Adipose tissue (tissue), 3 donors: ENCODE measurements around the gene LZTS3. TPM values are rescaled to one million over a fixed set of nuclear protein-coding genes. Genes with fewer than 3 reads are reported as not detected.
"Not testable (repeated sequence)": the region's sequence is repeated elsewhere in the genome, so short reads cannot be mapped to it uniquely, and the experiment has no call there.

Experiments
- H3K27ac ChIP-seq: one replicate; pipeline ENCODE4 v1.5.1; 2013; ENCODE audit warnings: low read depth, low read length
- WGBS, 3 donors: extraction: QIAGEN DNeasy Blood & Tissue Kit; methylation state at CpG; one replicate each; pipeline ENCODE4 v1.1.7; 2013; 5-methylcytosine and 5-hydroxymethylcytosine counted together
- polyA plus RNA-seq, 3 donors: library from polyadenylated mRNA; stranded (reverse); fragments of 200-250 nt; gene quantifications; one replicate each; pipeline ENCODE4 v1.2.3, GENCODE V29; 2013
- donor health status: healthy with polysubstance abuse.
- donor health status: Bipolar disorder and iron deficiency.
- donor health status: healthy.

Gene LZTS3
- polyA plus RNA-seq, 3 donors = 4.0 to 18.4 (median 5.1) TPM

DNA sequence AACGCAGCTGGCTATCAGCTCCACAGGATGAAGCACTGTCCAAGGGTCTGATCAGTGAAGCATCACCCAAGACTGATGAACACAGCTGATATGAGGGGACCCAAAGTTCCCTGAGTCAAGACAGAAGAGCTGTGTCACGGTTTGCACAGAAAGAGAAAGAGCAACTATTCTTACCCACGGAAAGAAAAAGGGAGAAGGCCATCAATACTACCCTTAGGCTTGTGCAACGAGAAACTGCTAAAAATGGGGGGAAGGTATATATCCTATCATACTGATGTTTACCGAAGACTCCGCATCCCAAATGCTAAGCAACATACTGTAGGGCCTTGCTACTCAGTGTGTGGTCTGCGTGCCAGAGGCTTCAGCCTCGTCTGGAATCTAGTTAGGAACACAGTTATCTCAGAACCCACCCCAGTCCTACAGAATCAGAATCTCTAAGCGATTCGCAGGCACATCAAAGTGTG lies 14.3 kb downstream of the LZTS3 start:
- 2 to 3% (median 3%) methylated on average over 10 of the region's 10 CpGs for WGBS, 3 donors
- H3K27ac ChIP-seq = peak overlapping the region; percentile 23

DNA sequence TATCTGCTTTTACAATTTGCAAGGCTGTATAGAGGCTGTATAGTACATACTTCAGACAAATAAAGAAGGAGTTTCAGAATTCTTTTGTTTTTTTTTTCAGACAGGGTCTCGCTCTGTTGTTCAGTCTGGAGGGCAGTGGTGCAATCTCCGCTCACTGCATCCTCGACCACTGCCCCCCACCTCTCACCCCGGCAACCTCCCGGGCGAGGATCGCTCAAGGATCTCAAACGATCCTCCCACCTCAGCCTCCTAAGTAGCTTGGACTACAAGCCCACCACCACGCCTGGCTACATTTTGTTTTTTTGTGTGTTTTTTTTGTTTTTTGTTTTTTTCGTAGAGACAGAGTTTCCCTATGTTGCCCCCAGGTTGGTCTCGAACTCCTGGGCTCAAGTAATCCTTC lies 15.5 kb downstream of the LZTS3 start:
- no peak overlapping the region for H3K27ac ChIP-seq
- WGBS, 3 donors = 75 to 78% (median 75%) methylated on average over 11 of the region's 11 CpGs

DNA sequence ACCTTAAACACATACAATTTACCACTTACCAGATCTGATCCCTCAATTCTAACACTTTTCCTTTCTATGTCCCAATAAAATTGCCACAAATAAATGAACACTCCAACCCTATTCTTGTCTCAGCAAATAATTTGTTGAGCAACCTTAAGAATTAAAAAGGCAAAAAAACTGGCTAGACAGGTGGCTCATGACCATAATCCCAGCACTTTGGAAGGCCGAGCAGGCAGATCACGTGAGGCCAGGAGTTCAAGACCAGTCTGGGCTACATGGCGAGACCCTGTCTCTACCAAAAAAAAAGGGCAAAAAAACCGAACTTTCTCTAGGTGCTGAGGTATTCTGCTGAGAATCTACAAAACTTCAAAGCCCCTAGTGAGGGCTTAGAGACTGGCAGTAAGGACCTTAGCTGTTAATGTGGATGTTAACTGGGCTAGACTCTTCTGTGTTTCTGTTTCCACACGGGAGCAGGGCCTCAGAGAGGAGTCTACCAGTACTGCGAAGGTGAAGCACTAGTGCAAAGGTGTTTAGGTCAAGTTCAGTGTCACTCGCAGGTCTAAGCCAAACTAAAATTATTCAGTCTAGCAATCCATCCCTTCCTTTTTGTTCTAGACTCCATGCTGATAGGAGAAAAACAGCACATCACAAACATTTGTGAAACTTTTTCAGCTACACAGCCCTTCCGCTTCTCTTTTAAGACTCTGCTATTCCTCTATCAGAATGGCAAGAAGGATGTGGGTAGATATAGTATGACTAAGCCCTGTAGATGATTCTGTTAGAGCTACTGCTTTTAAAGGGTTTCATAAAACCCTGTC lies 16.3 kb downstream of the LZTS3 start:
- no peak overlapping the region for H3K27ac ChIP-seq
- 55 to 70% (median 68%) methylated on average over 8 of the region's 8 CpGs for WGBS, 3 donors

DNA sequence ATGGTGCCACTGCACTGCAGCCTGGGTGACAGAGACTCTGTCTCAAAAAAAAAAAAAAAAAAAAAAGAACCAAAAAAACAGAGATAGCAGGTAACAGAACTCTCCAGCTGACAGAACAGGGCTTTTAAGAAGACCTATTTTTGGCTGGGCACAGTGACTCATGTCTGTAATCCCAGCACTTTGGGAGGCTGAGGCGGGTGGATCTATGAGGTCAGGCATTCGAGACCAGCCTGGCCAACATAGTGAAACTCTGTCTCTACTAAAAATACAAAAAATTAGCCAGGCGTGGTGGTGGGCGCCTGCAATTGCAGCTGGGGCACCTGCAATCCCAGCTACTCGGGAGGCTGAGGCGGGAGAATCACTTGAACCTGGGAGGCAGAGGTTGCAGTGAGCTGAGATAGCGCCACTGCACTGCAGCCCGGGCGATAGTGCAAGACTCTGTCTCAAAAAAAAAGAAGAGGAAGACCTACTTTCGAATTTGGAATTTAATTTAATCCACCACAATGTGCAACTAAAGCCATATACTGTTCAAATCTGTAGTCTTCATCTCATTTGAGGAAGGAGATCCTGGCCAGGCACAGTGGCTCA lies 21.2 kb downstream of the LZTS3 start:
- not testable (repeated sequence) for H3K27ac ChIP-seq
- 90 to 93% (median 91%) methylated on average over 10 of the region's 10 CpGs for WGBS, 3 donors

DNA sequence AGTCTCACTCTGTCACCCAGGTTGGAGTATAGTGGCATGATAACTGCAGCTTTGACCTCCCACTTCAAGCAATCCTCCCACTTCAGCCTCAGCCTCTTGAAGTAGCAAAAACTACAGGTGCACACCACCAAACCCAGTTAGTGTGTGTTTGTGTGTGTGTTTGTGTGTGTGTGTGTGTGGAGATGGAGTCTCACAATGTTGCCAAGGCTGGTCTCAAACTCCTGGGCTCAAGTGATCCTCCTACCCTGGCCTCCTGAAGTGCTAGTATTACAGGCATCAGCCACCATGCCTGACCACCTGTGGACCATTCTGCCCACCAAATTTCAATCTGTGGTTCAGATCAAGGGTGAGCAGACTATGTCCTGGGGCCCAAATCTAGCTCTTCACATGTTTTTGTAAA lies 22.4 kb downstream of the LZTS3 start:
- no peak overlapping the region for H3K27ac ChIP-seq

DNA sequence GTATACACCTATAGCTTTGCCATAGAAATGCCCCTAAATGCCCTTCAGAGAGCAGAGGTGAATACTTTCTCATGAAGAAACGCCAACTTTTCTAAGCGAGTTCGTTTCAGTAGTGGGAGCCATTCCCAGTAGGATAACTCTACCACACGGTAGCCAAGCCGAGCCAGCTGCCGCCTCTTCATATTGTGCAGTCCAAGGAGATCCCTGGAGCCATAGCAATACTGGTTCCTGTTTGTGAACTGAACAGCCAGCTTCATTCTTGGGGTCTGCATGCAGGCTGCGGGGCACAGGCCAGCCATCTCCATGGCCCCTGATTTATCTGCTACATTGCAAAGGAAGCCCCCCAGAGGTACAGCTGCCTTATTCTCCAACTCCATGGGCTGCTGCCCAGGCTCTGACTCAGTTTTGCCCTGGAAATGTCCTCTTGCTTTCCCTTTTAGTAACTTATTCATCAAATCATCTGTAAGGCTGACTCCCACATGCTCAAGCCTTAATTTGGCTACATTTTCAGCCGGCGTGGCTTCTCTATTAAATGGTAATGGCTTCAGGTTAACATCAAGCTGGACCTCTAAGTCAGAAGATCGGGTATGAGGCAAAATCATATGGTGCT lies 26.5 kb downstream of the LZTS3 start:
- WGBS, 3 donors = 58 to 87% (median 73%) methylated on average over 10 of the region's 10 CpGs
- no peak overlapping the region for H3K27ac ChIP-seq

DNA sequence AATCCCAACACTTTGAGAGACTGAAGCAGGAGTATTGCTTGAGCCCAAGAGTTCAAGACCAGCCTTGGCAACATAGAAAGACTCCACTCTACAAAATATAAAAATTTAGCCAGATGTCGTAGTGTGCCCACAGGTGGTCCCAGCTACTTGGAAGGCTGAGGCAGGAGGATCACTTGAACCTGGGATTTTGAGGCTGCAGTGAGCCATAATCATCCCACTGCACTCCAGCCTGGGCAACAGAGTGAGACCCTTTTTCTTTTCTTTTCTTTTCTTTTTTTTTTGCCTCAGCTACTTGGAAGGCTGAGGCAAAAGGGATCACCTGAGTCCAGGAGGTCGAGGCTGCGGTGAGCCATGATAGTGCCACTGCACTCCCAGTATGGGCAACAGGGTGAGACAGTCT lies 31.6 kb downstream of the LZTS3 start:
- no peak overlapping the region for H3K27ac ChIP-seq
- 97 to 98% (median 97%) methylated on average over 3 of the region's 3 CpGs for WGBS, 3 donors

DNA sequence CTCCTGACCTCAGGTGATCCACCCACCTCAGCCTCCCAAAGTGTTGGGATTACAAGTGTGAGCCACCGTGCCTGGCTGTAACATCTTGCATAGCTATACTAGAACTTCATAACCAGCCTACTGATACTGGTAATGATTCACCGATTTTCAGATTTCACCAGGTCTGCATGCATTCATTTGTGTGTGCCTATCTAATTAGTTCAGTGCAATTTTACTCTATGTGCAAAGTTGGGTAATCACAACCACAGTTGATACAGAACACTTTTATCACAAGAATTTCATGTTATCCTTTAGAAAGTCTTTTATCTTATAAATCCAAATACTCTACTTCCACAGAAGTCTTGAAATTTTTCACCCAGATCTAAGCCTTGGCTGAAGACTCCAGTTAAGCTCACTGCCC lies 35.9 kb downstream of the LZTS3 start:
- 96 to 98% (median 97%) methylated on average over 2 of the region's 2 CpGs for WGBS, 3 donors
- no peak overlapping the region for H3K27ac ChIP-seq

DNA sequence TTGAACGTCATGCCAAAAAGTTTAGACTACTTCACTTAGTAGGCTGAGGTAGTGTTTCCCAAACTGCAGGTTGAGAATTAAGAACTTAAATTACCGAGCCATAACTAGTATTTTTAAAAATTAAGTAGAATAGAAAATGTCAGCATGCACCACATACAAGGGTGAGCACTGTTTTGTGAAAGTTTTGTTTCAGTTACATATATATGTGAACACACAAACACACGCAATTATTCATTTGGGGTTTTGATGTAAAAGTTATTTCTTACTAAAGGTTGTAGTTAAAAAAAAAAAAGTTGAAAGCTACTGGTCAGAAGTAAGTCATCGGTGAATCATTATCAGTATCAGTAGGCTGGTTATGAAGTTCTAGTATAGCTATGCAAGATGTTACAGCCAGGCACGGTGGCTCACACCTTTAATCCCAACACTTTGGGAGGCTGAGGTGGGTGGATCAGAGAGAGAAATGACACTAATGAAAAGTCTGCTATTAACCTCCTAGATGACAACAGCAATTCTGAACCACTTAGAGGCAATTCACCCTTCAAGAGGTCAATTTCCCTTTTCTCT lies 37.8 kb downstream of the LZTS3 start:
- 85 to 87% (median 87%) methylated on average over 5 of the region's 5 CpGs for WGBS, 3 donors
- H3K27ac ChIP-seq = no peak overlapping the region

DNA sequence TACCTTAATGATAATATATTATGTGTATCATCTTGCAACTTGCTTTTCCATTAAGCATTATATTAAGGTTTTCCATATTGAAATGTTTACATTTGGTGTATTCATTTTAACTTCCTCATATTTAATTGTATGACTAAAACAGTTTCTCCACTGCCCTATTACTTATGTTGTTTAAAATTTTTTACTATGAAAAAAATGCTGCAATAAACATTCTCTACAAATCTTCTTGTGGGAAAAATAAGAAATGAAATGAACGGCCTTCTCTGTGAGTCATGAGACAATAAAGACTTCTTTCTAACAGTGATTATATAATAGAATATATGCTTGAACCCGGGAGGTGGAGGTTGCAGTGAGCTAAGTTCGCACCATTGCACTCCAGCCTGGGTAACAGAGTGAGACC lies 39.2 kb downstream of the LZTS3 start:
- no peak overlapping the region for H3K27ac ChIP-seq
- WGBS, 3 donors = 92 to 94% (median 94%) methylated on average over 3 of the region's 3 CpGs

DNA sequence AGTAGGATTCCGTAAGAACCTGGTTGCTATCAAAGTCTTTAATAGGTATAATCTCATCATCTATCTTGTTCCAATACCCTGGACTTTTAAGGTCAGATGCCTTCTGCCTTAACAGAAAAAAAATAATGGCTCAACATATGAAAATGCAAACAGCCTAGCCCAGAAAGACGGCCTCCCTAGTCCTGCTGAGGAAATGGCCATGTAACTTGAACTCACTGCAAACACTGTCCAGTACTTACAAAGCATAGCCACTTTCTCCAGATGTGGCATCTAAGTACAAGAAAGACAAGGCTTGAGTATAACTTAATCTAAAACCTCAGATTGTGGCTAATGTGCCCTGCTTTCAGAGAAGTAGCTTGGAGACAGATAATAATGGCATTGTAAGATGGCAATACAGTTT lies 40.2 kb downstream of the LZTS3 start:
- H3K27ac ChIP-seq = no peak overlapping the region
- 87 to 93% (median 91%) methylated on average over 2 of the region's 2 CpGs for WGBS, 3 donors

DNA sequence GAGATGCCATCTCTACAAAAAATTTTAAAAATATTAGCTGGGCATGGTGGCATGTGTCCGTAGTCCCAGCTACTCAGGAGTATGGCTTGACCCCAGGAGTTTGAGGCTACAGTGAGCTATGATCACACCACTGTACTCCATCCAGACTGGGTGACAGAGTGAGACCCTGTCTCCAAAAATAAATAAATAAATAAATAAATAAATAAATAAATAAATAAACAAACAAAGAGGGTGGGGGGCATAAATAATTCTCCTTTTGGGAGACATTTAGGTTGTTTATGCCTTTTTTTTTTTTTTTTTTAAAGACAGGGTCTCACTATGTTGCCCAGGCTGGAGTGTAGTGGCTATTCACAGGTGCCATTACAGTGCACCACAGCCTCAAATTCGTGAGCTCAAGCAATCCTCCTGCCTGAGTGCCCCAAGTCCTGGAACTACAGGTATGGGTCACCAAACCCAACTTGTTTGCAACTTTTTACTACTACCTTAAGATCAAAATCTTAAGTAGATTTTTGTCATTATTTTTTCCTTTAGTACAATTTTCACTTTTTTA lies 43.2 kb downstream of the LZTS3 start:
- no peak overlapping the region for H3K27ac ChIP-seq
- WGBS, 3 donors = 92 to 95% (median 93%) methylated on average over 2 of the region's 2 CpGs

DNA sequence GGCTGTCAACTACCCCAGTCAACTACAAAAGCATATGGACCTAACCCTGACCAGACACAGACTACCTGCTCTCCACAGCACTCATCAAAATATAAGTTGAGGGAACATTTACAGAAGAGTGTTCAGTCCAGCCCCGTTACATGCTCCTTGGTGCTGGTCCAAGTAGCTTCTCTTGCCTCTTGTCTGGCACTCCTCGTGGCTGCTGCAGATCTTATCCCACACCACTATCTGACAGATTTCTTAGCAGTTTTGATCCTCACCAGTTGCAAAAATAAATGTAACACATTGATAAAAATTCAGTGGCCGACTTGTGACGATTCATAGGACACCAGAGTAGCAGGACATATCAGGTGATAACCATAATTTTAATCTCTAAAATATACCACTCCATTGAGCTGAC lies 44.3 kb downstream of the LZTS3 start:
- WGBS, 3 donors = 80 to 83% (median 81%) methylated on average over 4 of the region's 4 CpGs
- no peak overlapping the region for H3K27ac ChIP-seq

DNA sequence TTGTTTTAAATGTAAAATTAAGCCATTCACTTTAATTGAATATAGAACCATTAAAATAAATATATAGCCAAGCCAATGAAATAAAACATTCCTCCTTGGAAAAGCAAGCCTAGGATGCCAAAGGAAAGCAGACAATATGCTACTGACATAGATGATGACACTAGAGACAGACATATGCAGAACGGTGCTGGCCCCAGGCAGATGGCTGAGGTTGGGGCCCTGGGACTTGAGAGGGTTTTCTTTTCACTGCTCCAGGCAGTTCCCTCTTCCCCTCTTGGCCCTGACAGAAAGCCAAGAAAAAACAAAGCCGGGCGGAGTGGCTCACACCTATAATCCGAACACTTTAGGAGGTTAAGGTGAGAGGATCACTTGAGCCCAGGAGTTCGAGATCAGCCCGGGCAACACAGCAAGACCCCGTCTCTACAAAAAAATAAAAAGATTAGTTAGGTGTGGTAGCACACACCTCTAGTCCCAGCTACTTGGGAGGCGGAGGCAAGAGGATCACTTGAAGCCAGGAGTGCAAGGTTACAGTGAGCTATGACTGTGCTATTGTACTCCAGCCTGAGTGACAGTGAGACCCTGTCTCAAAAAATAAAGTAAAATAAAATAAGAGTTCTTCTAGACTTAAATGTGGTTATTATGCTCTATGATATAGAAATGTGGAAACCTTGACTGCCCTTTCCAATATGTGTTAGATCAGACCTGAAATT lies 44.9 kb downstream of the LZTS3 start:
- 84 to 89% (median 85%) methylated on average over 8 of the region's 8 CpGs for WGBS, 3 donors
- no peak overlapping the region for H3K27ac ChIP-seq

DNA sequence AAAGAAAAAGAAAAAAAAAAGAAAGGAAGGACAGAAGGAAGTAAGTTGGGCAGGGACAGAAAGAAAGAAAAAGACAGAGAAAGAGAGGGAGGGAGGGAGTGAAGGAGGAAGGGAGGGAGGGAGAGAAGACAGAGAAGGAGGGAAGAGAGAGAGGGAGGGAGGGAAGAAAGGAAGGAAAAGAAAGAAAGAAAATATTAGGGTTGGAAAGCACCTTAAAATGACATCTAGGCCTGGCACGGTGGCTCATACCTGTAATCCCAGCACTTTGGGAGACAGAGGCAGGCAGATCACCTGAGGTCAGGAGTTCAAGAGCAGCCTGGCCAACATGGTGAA lies 46.9 kb downstream of the LZTS3 start:
- WGBS, 3 donors = 96 to 100% (median 100%) methylated on average over 1 of the region's 1 CpG
- no peak overlapping the region for H3K27ac ChIP-seq

DNA sequence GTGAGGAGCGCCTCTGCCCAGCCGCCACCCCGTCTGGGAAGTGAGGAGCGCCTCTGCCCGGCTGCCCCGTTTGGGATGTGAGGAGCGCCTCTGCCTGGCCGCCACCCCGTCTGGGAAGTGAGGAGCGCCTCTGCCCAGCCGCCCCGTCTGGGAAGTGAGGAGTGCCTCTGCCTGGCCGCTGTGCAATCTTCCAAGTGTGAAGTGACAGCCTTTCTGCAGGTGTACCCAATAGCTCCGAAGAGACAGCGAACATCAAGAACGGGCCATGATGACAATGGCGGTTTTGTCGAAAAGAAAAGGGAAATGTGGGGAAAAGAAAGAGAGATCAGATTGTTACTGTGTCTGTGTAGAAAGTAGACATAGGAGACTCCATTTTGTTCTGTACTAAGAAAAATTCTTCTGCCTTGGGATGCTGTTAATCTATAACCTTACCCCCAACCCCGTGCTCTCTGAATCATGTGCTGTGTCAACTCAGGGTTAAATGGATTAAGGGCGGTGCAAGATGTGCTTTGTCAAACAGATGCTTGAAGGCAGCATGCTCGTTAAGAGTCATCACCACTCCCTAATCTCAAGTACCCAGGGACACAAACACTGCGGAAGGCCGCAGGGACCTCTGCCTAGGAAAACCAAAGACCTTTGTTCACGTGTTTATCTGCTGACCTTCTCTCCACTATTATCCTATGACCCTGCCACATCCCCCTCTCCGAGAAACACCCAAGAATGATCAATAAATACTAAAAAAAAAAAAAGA lies 47.4 kb downstream of the LZTS3 start:
- 89 to 94% (median 93%) methylated on average over 21 to 25 of the region's 25 CpGs for WGBS, 3 donors
- not testable (repeated sequence) for H3K27ac ChIP-seq

DNA sequence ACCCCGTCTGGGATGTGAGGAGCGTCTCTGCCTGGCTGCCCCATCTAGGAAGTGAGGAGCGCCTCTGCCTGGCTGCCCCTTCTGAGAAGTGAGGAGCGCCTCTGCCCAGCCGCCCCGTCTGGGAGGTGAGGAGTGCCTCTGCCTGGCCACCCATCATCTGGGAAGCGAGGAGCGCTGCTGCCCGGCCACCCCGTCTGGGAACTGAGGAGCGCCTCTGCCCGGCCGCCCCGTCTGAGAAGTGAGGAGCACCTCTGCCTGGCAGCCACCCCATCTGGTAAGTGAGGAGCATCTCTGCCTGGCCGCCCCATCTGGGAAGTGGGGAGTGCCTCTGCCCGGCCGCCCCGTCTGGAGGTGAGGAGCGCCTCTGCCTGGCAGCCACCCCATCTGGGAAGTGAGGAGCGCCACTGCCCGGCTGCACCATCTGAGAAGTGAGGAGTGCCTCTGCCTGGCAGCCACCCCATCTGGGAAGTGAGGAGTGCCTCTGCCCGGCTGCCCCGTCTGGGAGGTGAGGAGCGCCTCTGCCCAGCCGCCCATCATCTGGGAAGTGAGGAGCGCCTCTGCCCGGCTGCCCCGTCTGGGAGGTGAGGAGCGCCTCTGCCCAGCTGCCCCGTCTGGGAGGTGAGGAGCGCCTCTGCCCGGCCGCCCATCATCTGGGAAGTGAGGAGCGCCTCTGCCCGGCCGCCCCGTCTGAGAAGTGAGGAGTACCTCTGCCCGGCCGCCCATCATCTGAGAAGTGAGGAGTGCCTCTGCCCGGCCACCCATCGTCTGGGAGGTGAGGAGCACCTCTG lies 48.4 kb downstream of the LZTS3 start:
- not testable (repeated sequence) for H3K27ac ChIP-seq
- 97 to 98% (median 98%) methylated on average over 39 to 41 of the region's 41 CpGs for WGBS, 3 donors
